ENCODE measurements around the gene SLC38A1. TPM values are rescaled to one million over a fixed set of nuclear protein-coding genes. Genes with fewer than 3 reads are reported as not detected.

Gene SLC38A1
- total RNA-seq, 3 donors from 2014 or later, result 7.8 to 219 (median 101) TPM

- Histone ChIP-seq H3K27ac (peak overlapping the region; percentile 78 to 83), H3K27me3 (no peaks in the 10 kb centered on the region), H3K9me3 (no peaks in the 10 kb centered on the region), H3K4me1 (no peaks in the 10 kb centered on the region), H3K36me3 (no peaks in the 10 kb centered on the region), H3K4me3 (no peak overlapping the region)
- intact Hi-C loops (cut with DNase I; ENCODE audit: low total_unique reads), result loop anchor here (5.0 kb wide), 1 partner anchor 448 kb away; no protein-coding TSS in a partner anchor
- peak; percentile 87 to 89 for DNase-seq (ENCODE audit: low spot score in 2 of 2)
- TF ChIP-seq CTCF (IDR thresholded peaks at IDR 0.05) (no peak), POLR2AphosphoS5 (IDR thresholded peaks at IDR 0.05) (peak; percentile 26 to 56 (median 28))
Measured at GRCh38 chr12:46209914-46210872, 58.6 kb downstream of the SLC38A1 start.

GRCh38 chr12:46209170-46209569, 59.7 kb downstream of the SLC38A1 start:
- TF ChIP-seq POLR2A (IDR thresholded peaks at IDR 0.05) (no peak), CTCF (IDR thresholded peaks at IDR 0.05) (no peak), POLR2AphosphoS5 (IDR thresholded peaks at IDR 0.05) (no peak)
- Histone ChIP-seq H3K27ac (peak overlapping the region; percentile 70 to 78), H3K4me3 (no peak overlapping the region), H3K36me3 (no peaks in the 10 kb centered on the region), H3K9me3 (no peaks in the 10 kb centered on the region), H3K27me3 (no peaks in the 10 kb centered on the region), H3K4me1 (no peaks in the 10 kb centered on the region)
- intact Hi-C loops (cut with DNase I; ENCODE audit: low total_unique reads), result loop anchor here (5.0 kb wide), 1 partner anchor 447 kb away; no protein-coding TSS in a partner anchor
- no peak for DNase-seq (ENCODE audit: low spot score in 2 of 2)

GRCh38 chr12:46208370-46208769, 60.5 kb downstream of the SLC38A1 start:
- no peaks in the 10 kb centered on the region for H3K4me1 ChIP-seq
- no peak for TF ChIP-seq CTCF (IDR thresholded peaks at IDR 0.05)
- TF ChIP-seq POLR2AphosphoS5 (IDR thresholded peaks at IDR 0.05), result no peak
- no peak for TF ChIP-seq POLR2A (IDR thresholded peaks at IDR 0.05)
- no peaks in the 10 kb centered on the region for H3K9me3 ChIP-seq
- H3K36me3 ChIP-seq, result no peaks in the 10 kb centered on the region
- H3K27ac ChIP-seq, result peak overlapping the region; percentile 60 to 70
- no peak overlapping the region for H3K4me3 ChIP-seq
- intact Hi-C loops (cut with DNase I; ENCODE audit: low total_unique reads), result loop anchor here (5.0 kb wide), 1 partner anchor 446 kb away; no protein-coding TSS in a partner anchor
- no peak for DNase-seq (ENCODE audit: low spot score in 2 of 2)
- no peaks in the 10 kb centered on the region for H3K27me3 ChIP-seq

GRCh38 chr12:46207644-46208043, 61.2 kb downstream of the SLC38A1 start:
- intact Hi-C loops (cut with DNase I; ENCODE audit: low total_unique reads), result loop anchor here (5.0 kb wide), 1 partner anchor 445 kb away; no protein-coding TSS in a partner anchor
- H3K27ac ChIP-seq, result peak overlapping the region; percentile 60 to 70

More at GRCh38 chr12:46207644-46208043, 61.2 kb downstream of the SLC38A1 start:
- Histone ChIP-seq H3K27me3 (no peaks in the 10 kb centered on the region), H3K4me1 (no peaks in the 10 kb centered on the region), H3K36me3 (no peaks in the 10 kb centered on the region), H3K9me3 (no peaks in the 10 kb centered on the region), H3K4me3 (no peak overlapping the region)
- TF ChIP-seq CTCF (IDR thresholded peaks at IDR 0.05) (no peak), POLR2AphosphoS5 (IDR thresholded peaks at IDR 0.05) (no peak), POLR2A (IDR thresholded peaks at IDR 0.05) (no peak)
- DNase-seq (ENCODE audit: low spot score in 2 of 2), result no peak
